Measurements from ENCODE around the gene UVRAG.

GRCh38 chr11:76030968-76031590 is 216.1 kb downstream of the UVRAG start:
- TF ChIP-seq CTCF (IDR thresholded peaks at IDR 0.05) (no peak), POLR2A (IDR thresholded peaks at IDR 0.05) (no peak)
